B cell (primary cell): ENCODE results near the gene TAS2R14. TPM values are rescaled to one million over a fixed set of nuclear protein-coding genes. Genes with fewer than 3 reads are reported as not detected.

Experiments
- ATAC-seq: fragments of 200-7000 bp; cut with Tn5 transposase; one replicate; pipeline ENCODE4 v1.10.0; 2021; ENCODE audit warnings: low read depth, mild to moderate bottlenecking, moderate number of reproducible peaks, moderate library complexity
- CTCF ChIA-PET: fragments of 350-600 bp; sonication (Branson Sonifier 250); formaldehyde crosslinking; loops from one replicate; lab custom pipeline; 2021; ENCODE audit warnings: antibody characterized with exemption, inconsistent platforms; lab: Charles Lee
- POLR2A ChIA-PET: fragments of 350-600 bp; sonication (Branson Sonifier 250); formaldehyde crosslinking; loops from one replicate; lab custom pipeline; 2021; ENCODE audit warnings: antibody characterized with exemption; lab: Charles Lee
- DNase-seq: peaks from one replicate; pipeline ENCODE4 v3.0.0; 2013
- H2AFZ ChIP-seq: 2 replicates; pipeline ENCODE4 v1.6.1; 2012; ENCODE audit warnings: mild to moderate bottlenecking, low read depth, low read length; ENCODE audit not compliant: insufficient read depth, poor library complexity, severe bottlenecking
- H3K27ac ChIP-seq, 2 donors: 1 replicate in 1 of 2; 2 replicates in 1 of 2; pipeline ENCODE4 v1.5.1; 2012 to 2013; ENCODE audit warnings: low read length in 2 of 2, mild to moderate bottlenecking in 2 of 2, moderate library complexity in 1 of 2
- H3K27me3 ChIP-seq, 4 experiments: fragments of 200-600 bp in 1 of 4; sonication (generic) in 1 of 4; replicated peaks in 1 of 4; 1 replicate in 2 of 4; 2 replicates in 2 of 4; pipeline versions ENCODE4 v1.6.1 to v1.7.0; 2013 to 2016; ENCODE audit warnings: low read length in 3 of 4, mild to moderate bottlenecking in 2 of 4, mixed read lengths in 1 of 4, moderate library complexity in 1 of 4; ENCODE audit not compliant: insufficient read depth in 4 of 4, control insufficient read depth in 3 of 4; ENCODE audit errors: control extremely low read depth in 1 of 4
- H3K36me3 ChIP-seq, 2 experiments: replicated peaks in 1 of 2; 1 replicate in 1 of 2; 2 replicates in 1 of 2; pipeline versions ENCODE4 v1.6.1 to v1.7.1; 2013; ENCODE audit warnings: low read length in 1 of 2; ENCODE audit not compliant: insufficient read depth in 2 of 2, control insufficient read depth in 1 of 2; ENCODE audit errors: control extremely low read depth in 1 of 2, extremely low read depth in 1 of 2
- H3K4me1 ChIP-seq, 2 donors: fragments of 200-600 bp in 1 of 2; sonication (generic) in 1 of 2; 1 replicate in 1 of 2; 2 replicates in 1 of 2; pipeline versions ENCODE4 v1.5.1 to v1.6.1; 2013 to 2017; ENCODE audit warnings: low read length in 2 of 2; ENCODE audit not compliant: control insufficient read depth in 2 of 2, insufficient read depth in 2 of 2
- H3K4me2 ChIP-seq: replicated peaks from 2 replicates; pipeline ENCODE3; 2012; ENCODE audit warnings: mild to moderate bottlenecking, low read depth, low read length; ENCODE audit not compliant: poor library complexity, severe bottlenecking
- H3K4me3 ChIP-seq, 5 experiments: fragments of 200-600 bp in 1 of 5; sonication (generic) in 1 of 5; 1 replicate in 3 of 5; 2 replicates in 2 of 5; pipeline versions ENCODE4 v1.5.1 to v1.7.0; 2011 to 2016; ENCODE audit warnings: low read length in 4 of 5, mild to moderate bottlenecking in 4 of 5, low read depth in 2 of 5, control low read depth in 1 of 5, moderate library complexity in 1 of 5; ENCODE audit not compliant: insufficient read depth in 1 of 5; ENCODE audit errors: control extremely low read depth in 1 of 5, extremely low read depth in 1 of 5
- H3K79me2 ChIP-seq: fragments of 200-600 bp; sonication (generic); one replicate; pipeline ENCODE4 v1.6.0; 2016; ENCODE audit warnings: low read length; ENCODE audit not compliant: control insufficient read depth, insufficient read depth
- H3K9ac ChIP-seq: fragments of 200-600 bp; sonication (generic); 2 replicates; pipeline ENCODE4 v1.6.1; 2017; ENCODE audit warnings: mild to moderate bottlenecking, low read length, moderate library complexity
- H3K9me3 ChIP-seq, 3 donors: one replicate each; pipeline versions ENCODE4 v1.6.1 to v1.7.1; 2013; ENCODE audit warnings: low read length in 2 of 3; ENCODE audit not compliant: control insufficient read depth in 2 of 3, insufficient read depth in 1 of 3; ENCODE audit errors: control extremely low read depth in 1 of 3
- H4K20me1 ChIP-seq: 2 replicates; pipeline ENCODE4 v1.6.0; 2012; ENCODE audit warnings: mild to moderate bottlenecking, low read length; ENCODE audit not compliant: insufficient read depth, control insufficient read depth, poor library complexity, severe bottlenecking
- H3K27ac Mint-ChIP-seq: one replicate; pipeline ENCODE4 v1.8.0; 2021; ENCODE audit warnings: mixed read lengths
- H3K27me3 Mint-ChIP-seq: one replicate; pipeline ENCODE4 v1.8.0; 2021; ENCODE audit warnings: mixed read lengths
- H3K4me1 Mint-ChIP-seq: one replicate; pipeline ENCODE4 v1.8.0; 2021; ENCODE audit warnings: mixed read lengths
- H3K4me3 Mint-ChIP-seq: one replicate; pipeline ENCODE4 v1.8.0; 2021; ENCODE audit warnings: mixed read lengths
- H3K9me3 Mint-ChIP-seq: one replicate; pipeline ENCODE4 v1.8.0; 2022; ENCODE audit warnings: mixed read lengths; ENCODE audit not compliant: insufficient read depth
- EZH2 ChIP-seq: IDR thresholded peaks from 2 replicates; pipeline ENCODE4 v1.6.1; 2012; ENCODE audit warnings: borderline replicate concordance, low read depth, mild to moderate bottlenecking, moderate library complexity, low read length; ENCODE audit not compliant: insufficient read depth, poor library complexity, severe bottlenecking
- WGBS: methylation state at CpG from one replicate; pipeline ENCODE4 v1.1.5; 2013; ENCODE audit warnings: missing lambda C conversion rate; ENCODE audit not compliant: insufficient coverage; 5-methylcytosine and 5-hydroxymethylcytosine counted together
- intact Hi-C: fragments of 100-400 bp; cut with micrococcal nuclease; formaldehyde crosslinking; loops from one replicate; pipeline ENCODE4 v1.10.0; 2022
- polyA plus RNA-seq: library from polyadenylated mRNA; depleted of rRNA; stranded (reverse); fragments of >200 nt; gene quantifications from 2 replicates; pipeline ENCODE4 v1.2.3, GENCODE V29; 2012
- total RNA-seq, 2 donors: library from RNA; stranded (reverse); fragments of 120-200 nt in 1 of 2; gene quantifications; 1 replicate in 1 of 2; 2 replicates in 1 of 2; pipeline versions ENCODE4 v1.2.3 to v1.2.4, GENCODE V29; 2013 to 2022
- TF ChIP-seq, protein P1 (sequence below): fragments of 200-600 bp; IDR thresholded peaks from one replicate; pipeline ENCODE4 v1.8.0; 2022; ENCODE audit warnings: antibody characterized with exemption, mild to moderate bottlenecking

The TAS2R14 gene
- total and polyA plus RNA-seq, 2 donors (not counting 1 experiment from before 2014, with no cell fraction given) = 2.8 to 3.4 TPM

DNA sequence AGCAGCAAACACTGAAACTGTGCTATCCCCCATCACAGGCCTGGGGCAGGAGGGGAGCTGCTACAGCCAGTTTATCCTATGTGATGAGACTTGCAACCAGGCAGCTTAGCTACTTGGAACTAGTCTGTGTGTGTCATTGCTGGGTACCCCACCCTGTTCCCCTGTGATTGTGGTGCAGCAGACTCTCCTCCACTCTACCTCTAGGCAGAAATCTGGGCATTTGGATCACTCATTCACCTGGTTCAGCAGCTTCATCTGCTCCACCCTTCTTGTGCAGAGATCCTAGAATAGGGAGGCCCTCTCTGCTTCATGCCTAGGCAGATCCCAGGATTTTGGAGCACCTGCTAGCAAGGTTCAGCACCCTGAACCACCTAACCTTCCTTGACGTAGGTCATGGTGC, 38.5 kb downstream of the TAS2R14 start:
- TF ChIP-seq, protein P1, sequence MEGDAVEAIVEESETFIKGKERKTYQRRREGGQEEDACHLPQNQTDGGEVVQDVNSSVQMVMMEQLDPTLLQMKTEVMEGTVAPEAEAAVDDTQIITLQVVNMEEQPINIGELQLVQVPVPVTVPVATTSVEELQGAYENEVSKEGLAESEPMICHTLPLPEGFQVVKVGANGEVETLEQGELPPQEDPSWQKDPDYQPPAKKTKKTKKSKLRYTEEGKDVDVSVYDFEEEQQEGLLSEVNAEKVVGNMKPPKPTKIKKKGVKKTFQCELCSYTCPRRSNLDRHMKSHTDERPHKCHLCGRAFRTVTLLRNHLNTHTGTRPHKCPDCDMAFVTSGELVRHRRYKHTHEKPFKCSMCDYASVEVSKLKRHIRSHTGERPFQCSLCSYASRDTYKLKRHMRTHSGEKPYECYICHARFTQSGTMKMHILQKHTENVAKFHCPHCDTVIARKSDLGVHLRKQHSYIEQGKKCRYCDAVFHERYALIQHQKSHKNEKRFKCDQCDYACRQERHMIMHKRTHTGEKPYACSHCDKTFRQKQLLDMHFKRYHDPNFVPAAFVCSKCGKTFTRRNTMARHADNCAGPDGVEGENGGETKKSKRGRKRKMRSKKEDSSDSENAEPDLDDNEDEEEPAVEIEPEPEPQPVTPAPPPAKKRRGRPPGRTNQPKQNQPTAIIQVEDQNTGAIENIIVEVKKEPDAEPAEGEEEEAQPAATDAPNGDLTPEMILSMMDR = no peak
- no peak for TF ChIP-seq EZH2
- WGBS = 100% methylated on average over 1 of the region's 1 CpG
- ATAC-seq (no peak), DNase-seq (no peak)
- Mint-ChIP-seq H3K4me1 (no peaks in the 10 kb centered on the region), H3K4me3 (no peak overlapping the region), H3K27me3 (no peaks in the 10 kb centered on the region), H3K27ac (no peak overlapping the region), H3K9me3 (peaks cover 16% of the 10 kb centered on the region)
- Histone ChIP-seq H3K36me3 (no peaks in the 10 kb centered on the region), H4K20me1 (no peaks in the 10 kb centered on the region), H3K4me2 (no peak overlapping the region), H2AFZ (no peak overlapping the region), H3K9me3 (peaks cover 4 to 32% (median 12%) of the 10 kb centered on the region in 3 donors), H3K9ac (no peak overlapping the region), H3K4me1 (no peaks in the 10 kb centered on the region), H3K79me2 (no peaks in the 10 kb centered on the region), H3K4me3 (no peak overlapping the region), H3K27me3 (no peaks in the 10 kb centered on the region), H3K27ac (no peak overlapping the region)
- intact Hi-C loops = no loop called here
- CTCF ChIA-PET = interaction anchor here (0.6 kb wide), 1 partner anchor 671 kb away, joined by 3 read pairs; no protein-coding TSS in a partner anchor
- POLR2A ChIA-PET = no interaction called here

DNA sequence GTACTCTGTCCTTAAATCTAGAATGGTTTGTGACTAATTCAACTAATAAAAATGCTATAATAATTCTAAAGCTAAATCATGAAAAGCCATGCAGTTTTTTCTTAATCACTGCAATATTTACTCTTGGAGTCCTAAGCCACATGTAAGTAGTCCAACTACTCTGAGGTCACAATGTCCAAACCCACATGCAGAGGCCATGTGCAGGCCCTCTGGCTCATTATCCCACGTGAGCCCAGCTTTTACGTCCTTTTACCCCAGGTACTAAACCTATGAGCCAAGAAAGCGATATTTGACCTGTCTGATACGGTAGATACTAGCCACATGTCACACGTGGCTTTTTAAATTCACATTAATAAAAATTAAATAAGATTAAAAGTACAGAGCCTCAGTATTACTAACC, 42.2 kb downstream of the TAS2R14 start:
- ChIA-PET CTCF (no interaction called here), POLR2A (no interaction called here)
- intact Hi-C loops = no loop called here
- H3K9me3 ChIP-seq = peaks cover 0 to 8% (median 1%) of the 10 kb centered on the region in 3 donors
- H3K27ac Mint-ChIP-seq = no peak overlapping the region
- H3K27me3 ChIP-seq = no peaks in the 10 kb centered on the region
- H3K4me2 ChIP-seq = no peak overlapping the region
- H2AFZ ChIP-seq = no peak overlapping the region
- WGBS = 100% methylated on average over 2 of the region's 5 CpGs
- no peaks in the 10 kb centered on the region for H3K4me1 Mint-ChIP-seq
- H3K79me2 ChIP-seq = no peaks in the 10 kb centered on the region
- no peak overlapping the region for H3K4me3 ChIP-seq
- no peaks in the 10 kb centered on the region for H3K36me3 ChIP-seq
- no peak overlapping the region for H3K9ac ChIP-seq
- no peaks in the 10 kb centered on the region for H3K9me3 Mint-ChIP-seq
- TF ChIP-seq EZH2 = no peak
- TF ChIP-seq, protein P1 = no peak
- DNase-seq (no peak), ATAC-seq (no peak)
- no peak overlapping the region for H3K27ac ChIP-seq
- no peaks in the 10 kb centered on the region for H4K20me1 ChIP-seq
- no peak overlapping the region for H3K4me3 Mint-ChIP-seq
- no peaks in the 10 kb centered on the region for H3K27me3 Mint-ChIP-seq
- no peaks in the 10 kb centered on the region for H3K4me1 ChIP-seq
